OCI-LY1 (cell line): ENCODE data around the gene FOXK2.

ENCODE experiments used
- H2AFZ ChIP-seq: fragments of 200-600 bp; sonication (generic), shearing (Covaris generic); 2 replicates; pipeline ENCODE4 v1.6.0; 2014; ENCODE audit warnings: antibody characterized with exemption, mild to moderate bottlenecking, low read length
- H3F3A ChIP-seq: fragments of 200-600 bp; sonication (generic), shearing (Covaris generic); 2 replicates; pipeline ENCODE4 v1.6.0; 2014; ENCODE audit warnings: mild to moderate bottlenecking, antibody characterized with exemption, low read length, moderate library complexity; ENCODE audit not compliant: insufficient read depth
- H3K27ac ChIP-seq: fragments of 200-600 bp; sonication (generic); 2 replicates; pipeline ENCODE4 v1.5.1; 2014; ENCODE audit warnings: low read length, mixed run types, mild to moderate bottlenecking, low read depth; ENCODE audit not compliant: poor library complexity, severe bottlenecking
- H3K27me3 ChIP-seq: fragments of 200-600 bp; sonication (generic); 2 replicates; pipeline ENCODE4 v1.6.0; 2014; ENCODE audit warnings: antibody characterized with exemption, mild to moderate bottlenecking, low read length, moderate library complexity; ENCODE audit not compliant: insufficient read depth
- H3K36me3 ChIP-seq: fragments of 200-600 bp; sonication (generic); 2 replicates; pipeline ENCODE4 v1.6.1; 2014; ENCODE audit warnings: mild to moderate bottlenecking, antibody characterized with exemption, low read length, moderate library complexity, mixed read lengths; ENCODE audit not compliant: insufficient read depth
- H3K4me1 ChIP-seq: fragments of 200-600 bp; sonication (generic); 2 replicates; pipeline ENCODE4 v1.5.1; 2014; ENCODE audit warnings: mild to moderate bottlenecking, low read length, moderate library complexity; ENCODE audit not compliant: insufficient read depth, severe bottlenecking
- H3K4me2 ChIP-seq: fragments of 200-600 bp; sonication (generic), shearing (Covaris generic); 2 replicates; pipeline ENCODE4 v1.6.1; 2014; ENCODE audit warnings: low read length
- H3K4me3 ChIP-seq: fragments of 200-600 bp; sonication (generic); 2 replicates; pipeline ENCODE4 v1.5.1; 2014; ENCODE audit warnings: low read length, low read depth, mild to moderate bottlenecking, mixed read lengths; ENCODE audit not compliant: poor library complexity, severe bottlenecking
- H3K79me2 ChIP-seq: fragments of 200-600 bp; shearing (Covaris generic); 2 replicates; pipeline ENCODE4 v1.6.1; 2016; ENCODE audit warnings: mixed run types, low read length, mixed read lengths; ENCODE audit not compliant: insufficient read depth
- H3K9ac ChIP-seq: fragments of 200-600 bp; sonication (generic), shearing (Covaris generic); 2 replicates; pipeline ENCODE4 v1.6.1; 2014; ENCODE audit warnings: mild to moderate bottlenecking, low read length, mixed read lengths
- H3K9me2 ChIP-seq: fragments of 200-600 bp; sonication (generic), shearing (Covaris generic); 2 replicates; pipeline ENCODE4 v1.6.1; 2014; ENCODE audit warnings: low read depth, mild to moderate bottlenecking, low read length, mixed read lengths
- H3K9me3 ChIP-seq: fragments of 200-600 bp; shearing (Covaris generic); 2 replicates; pipeline ENCODE4 v1.6.1; 2014; ENCODE audit warnings: low read length, mixed read lengths
- H4K20me1 ChIP-seq: fragments of 200-600 bp; sonication (generic), shearing (Covaris generic); 2 replicates; pipeline ENCODE4 v1.6.0; 2016; ENCODE audit warnings: mild to moderate bottlenecking, low read length; ENCODE audit not compliant: insufficient read depth
- EZH2 ChIP-seq: fragments of 200-600 bp; sonication (generic), shearing (Covaris generic); IDR thresholded peaks from 2 replicates; pipeline ENCODE4 v1.8.0; 2017; ENCODE audit warnings: borderline replicate concordance, mixed run types, mild to moderate bottlenecking, antibody characterized with exemption, low read length, moderate library complexity, mixed read lengths
- TF ChIP-seq, protein P1 (sequence below): fragments of 200-600 bp; sonication (generic), shearing (Covaris generic); IDR thresholded peaks from 2 replicates; pipeline ENCODE4 v1.5.1; 2017; ENCODE audit warnings: mild to moderate bottlenecking, antibody characterized with exemption, low read length, moderate library complexity, mixed read lengths

FOXK2 gene

DNA sequence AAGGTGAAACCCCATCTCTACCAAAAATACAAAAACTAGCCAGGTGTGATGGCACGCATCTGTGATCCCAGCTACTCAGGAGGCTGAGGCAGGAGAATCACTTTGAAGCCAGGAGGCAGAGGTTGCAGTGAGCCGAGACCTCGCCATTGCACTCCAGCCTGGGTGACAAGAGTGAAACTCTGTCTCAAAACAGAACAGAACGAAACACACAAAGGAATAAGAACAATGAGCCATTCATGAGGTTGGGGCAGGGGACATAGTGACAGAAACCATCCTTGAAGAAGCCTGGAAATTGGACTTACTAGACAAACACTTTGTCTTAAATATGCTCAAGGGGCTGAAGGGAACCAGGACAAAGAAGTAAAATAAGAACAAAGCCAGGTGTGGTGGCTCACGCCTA, 89.3 kb downstream of the FOXK2 start:
- H3K27me3 ChIP-seq: no peaks in the 10 kb centered on the region
- H3K27ac ChIP-seq: peak overlapping the region; percentile 0
- H3F3A ChIP-seq: no peaks in the 10 kb centered on the region
- H3K4me1 ChIP-seq: peaks cover 12% of the 10 kb centered on the region
- H3K9ac ChIP-seq: no peak overlapping the region
- H2AFZ ChIP-seq: no peak overlapping the region
- no peaks in the 10 kb centered on the region for H3K79me2 ChIP-seq
- H3K9me2 ChIP-seq: no peaks in the 10 kb centered on the region
- H4K20me1 ChIP-seq: no peaks in the 10 kb centered on the region
- H3K4me2 ChIP-seq: no peak overlapping the region
- H3K36me3 ChIP-seq: peaks cover 65% of the 10 kb centered on the region
- no peaks in the 10 kb centered on the region for H3K9me3 ChIP-seq
- TF ChIP-seq, protein P1, sequence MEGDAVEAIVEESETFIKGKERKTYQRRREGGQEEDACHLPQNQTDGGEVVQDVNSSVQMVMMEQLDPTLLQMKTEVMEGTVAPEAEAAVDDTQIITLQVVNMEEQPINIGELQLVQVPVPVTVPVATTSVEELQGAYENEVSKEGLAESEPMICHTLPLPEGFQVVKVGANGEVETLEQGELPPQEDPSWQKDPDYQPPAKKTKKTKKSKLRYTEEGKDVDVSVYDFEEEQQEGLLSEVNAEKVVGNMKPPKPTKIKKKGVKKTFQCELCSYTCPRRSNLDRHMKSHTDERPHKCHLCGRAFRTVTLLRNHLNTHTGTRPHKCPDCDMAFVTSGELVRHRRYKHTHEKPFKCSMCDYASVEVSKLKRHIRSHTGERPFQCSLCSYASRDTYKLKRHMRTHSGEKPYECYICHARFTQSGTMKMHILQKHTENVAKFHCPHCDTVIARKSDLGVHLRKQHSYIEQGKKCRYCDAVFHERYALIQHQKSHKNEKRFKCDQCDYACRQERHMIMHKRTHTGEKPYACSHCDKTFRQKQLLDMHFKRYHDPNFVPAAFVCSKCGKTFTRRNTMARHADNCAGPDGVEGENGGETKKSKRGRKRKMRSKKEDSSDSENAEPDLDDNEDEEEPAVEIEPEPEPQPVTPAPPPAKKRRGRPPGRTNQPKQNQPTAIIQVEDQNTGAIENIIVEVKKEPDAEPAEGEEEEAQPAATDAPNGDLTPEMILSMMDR: no peak
- TF ChIP-seq EZH2: no peak
- no peak overlapping the region for H3K4me3 ChIP-seq

DNA sequence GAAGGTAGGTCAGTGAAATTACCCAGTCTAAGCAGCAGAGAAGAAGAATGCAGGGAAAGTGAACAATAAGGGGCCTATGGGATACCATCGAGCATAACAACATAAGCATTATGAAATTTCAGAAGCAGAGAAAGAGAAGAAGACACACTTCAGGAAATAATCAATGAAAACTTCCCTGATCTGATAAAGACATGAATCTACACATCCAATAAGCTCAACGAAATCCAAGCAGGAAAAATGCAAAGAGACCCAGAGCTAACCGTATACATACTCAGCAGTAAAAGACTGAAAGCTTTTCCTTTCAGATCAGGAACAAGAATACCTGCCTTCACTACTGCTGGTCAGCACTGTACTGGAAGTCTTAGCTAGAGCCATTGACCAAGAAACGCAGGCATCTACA, 90.1 kb downstream of the FOXK2 start:
- Histone ChIP-seq H3K36me3 (peaks cover 64% of the 10 kb centered on the region), H3K27ac (peak overlapping the region; percentile 0), H3K27me3 (no peaks in the 10 kb centered on the region), H3K4me3 (no peak overlapping the region), H3K4me2 (no peak overlapping the region), H3K9me2 (no peaks in the 10 kb centered on the region), H4K20me1 (no peaks in the 10 kb centered on the region), H3K4me1 (peaks cover 12% of the 10 kb centered on the region), H3K9me3 (no peaks in the 10 kb centered on the region), H3K79me2 (no peaks in the 10 kb centered on the region), H2AFZ (no peak overlapping the region), H3F3A (no peaks in the 10 kb centered on the region), H3K9ac (no peak overlapping the region)
- TF ChIP-seq EZH2: no peak
- TF ChIP-seq, protein P1: no peak

DNA sequence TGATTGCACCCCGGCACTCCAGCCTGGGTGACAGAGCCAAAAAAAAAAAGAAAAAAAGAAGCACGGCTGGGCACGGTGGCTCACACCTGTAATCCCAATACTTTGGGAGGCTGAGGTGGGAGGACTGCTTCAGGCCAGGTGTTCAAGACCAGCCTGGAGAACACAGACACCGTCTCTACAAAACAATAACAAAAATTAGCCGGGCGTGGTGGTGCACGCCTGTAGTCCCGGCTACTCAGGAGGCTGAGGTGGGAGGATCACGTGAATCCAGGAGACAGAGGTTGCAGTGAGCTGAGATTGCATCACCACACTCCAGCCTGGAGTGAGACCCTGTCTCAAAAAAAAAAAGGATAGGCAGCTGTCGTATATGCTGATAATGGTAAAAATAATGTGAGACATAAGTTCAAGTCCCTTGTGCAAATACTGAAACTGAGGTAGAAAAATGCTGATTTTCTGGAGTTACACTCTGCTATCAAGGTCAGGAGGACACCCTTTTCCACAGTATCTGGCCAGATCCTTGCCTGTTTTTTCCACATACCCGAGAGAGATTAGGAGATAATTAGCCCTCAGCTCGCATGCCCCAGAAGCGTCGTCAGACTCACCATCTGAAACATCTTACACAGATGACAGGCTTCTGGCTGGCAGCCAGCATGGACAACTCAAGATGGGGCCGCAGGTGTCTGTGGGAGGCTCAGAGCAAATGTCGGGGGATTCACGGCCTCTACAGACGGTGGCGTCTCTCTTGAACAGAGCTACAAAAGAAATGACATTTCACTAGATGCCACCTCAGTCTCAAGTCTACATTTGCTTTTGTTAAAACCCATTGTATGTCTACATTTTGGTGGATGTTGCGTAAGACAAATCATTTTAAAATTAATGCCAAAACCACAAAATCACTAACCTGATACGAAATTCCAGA, 91.9 kb downstream of the FOXK2 start:
- H3F3A ChIP-seq: no peaks in the 10 kb centered on the region
- peak overlapping the region; percentile 71 for H3K27ac ChIP-seq
- peaks cover 12% of the 10 kb centered on the region for H3K4me1 ChIP-seq
- H3K9me3 ChIP-seq: no peaks in the 10 kb centered on the region
- H3K9me2 ChIP-seq: no peaks in the 10 kb centered on the region
- no peaks in the 10 kb centered on the region for H4K20me1 ChIP-seq
- no peak overlapping the region; the same call in 1 of the 2 replicates for H3K9ac ChIP-seq
- peak overlapping the region; percentile 0; the same call in 1 of the 2 replicates for H3K4me2 ChIP-seq
- no peaks in the 10 kb centered on the region for H3K79me2 ChIP-seq
- H3K36me3 ChIP-seq: peaks cover 64% of the 10 kb centered on the region
- no peak overlapping the region for H3K4me3 ChIP-seq
- TF ChIP-seq EZH2: no peak
- TF ChIP-seq, protein P1: no peak
- no peak overlapping the region for H2AFZ ChIP-seq
- H3K27me3 ChIP-seq: no peaks in the 10 kb centered on the region
